Testis (tissue), 2 donors: Measurements from ENCODE around the gene CALD1.

ENCODE experiments used
- CTCF ChIP-seq, 3 experiments: fragments of 450-650 bp in 2 of 3; fragments of 200-600 bp in 1 of 3; sonication (generic) in 1 of 3; IDR thresholded peaks; one replicate each; pipeline ENCODE4 v1.5.1; 2016 to 2019; ENCODE audit warnings: antibody characterized with exemption in 3 of 3, mild to moderate bottlenecking in 2 of 3, moderate library complexity in 1 of 3
- POLR2A ChIP-seq: fragments of 450-650 bp; IDR thresholded peaks from one replicate; pipeline ENCODE4 v1.6.1; 2017; ENCODE audit warnings: antibody characterized with exemption, mild to moderate bottlenecking, moderate library complexity

GRCh38 chr7:134941185-134941900 lies 161.9 kb downstream of the CALD1 start:
- no peak for TF ChIP-seq CTCF (IDR thresholded peaks at IDR 0.05)
- no peak for TF ChIP-seq POLR2A
